Measurements from ENCODE around the gene SOS2.

The SOS2 gene

GRCh38 chr14:50231475-50232275 is at the start of gene SOS2:
Gene SOS2, minus strand, starts transcription at chr14:50231578. Its CDS starts 295 bp downstream, at chr14:50231283.
- peak; percentile 75 for DNase-seq

DNA sequence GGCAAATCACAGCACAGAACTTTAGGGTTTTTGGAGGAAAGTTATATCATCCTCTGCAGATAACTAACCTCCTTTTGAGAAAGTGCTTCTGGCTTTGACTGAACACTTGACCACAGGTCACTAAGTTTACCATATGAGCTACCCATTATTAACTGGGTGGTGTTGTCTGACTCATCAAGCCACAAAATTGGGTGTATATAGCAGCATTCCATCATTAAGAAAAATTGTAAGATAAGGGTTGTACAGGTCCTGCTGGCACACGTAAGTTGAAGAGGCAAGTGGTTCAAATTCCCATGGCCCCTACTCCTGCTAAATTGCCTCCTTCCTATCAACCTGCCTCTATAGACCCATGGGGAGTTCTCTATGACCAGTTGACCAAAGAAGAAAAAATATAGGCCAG is 41.1 kb upstream of the SOS2 start:
- no peak for DNase-seq

DNA sequence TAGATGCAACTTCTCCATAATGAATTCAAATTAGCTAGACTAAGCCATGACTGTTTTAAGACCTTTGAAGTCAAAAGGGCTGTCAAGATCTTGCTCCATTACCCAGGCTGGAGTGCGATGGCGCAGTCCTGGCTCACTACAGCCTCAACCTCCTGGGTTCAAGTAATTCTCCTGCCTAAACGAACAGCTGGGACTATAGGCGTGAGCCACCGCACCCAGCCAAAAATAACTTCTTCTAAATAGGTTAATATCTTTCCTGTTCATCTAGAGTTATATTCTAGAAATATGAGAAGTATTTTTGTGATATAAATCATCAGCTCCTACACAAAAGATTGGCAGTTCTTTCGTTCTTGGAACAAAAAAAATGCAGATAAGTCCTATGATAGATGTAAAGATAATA is 39.6 kb upstream of the SOS2 start:
- no peak for DNase-seq

DNA sequence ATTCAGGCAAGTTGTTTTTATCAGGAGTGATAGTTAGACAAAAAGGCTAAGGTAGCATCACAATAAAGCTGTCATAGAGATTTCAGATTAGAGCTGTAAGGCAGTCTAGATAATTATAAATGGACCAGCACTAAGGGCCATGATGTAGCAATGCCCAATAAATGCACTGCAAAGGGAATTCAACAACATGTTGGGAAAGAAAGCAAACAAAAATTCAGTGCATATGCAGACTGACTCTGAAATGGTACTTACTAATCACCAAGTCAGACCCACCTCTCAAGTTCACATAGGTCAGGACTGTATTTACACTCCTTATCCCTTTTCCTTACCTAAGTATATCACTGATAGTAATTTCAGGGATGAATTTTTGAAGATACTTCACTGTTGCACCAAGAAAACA is 33.7 kb upstream of the SOS2 start:
- no peak for DNase-seq

DNA sequence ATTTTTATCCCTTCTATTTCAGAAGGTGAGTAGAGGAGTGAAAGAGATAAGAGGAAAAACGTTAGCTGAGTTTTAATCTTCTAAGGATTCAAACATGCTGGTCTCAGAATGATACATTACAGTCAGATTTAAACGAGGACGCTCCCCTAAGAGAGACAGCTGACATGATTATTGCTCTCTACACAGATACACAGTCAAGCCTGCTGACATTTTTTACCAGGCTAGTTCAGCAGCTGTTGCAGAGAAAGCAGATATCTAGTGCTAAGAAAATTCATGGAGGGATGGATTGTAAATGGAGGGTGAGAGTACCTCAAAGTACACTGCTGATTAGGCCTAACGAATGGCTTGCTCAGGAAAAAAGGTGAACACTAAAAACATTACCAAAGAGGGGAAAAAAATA is 31.9 kb upstream of the SOS2 start:
- DNase-seq: no peak

DNA sequence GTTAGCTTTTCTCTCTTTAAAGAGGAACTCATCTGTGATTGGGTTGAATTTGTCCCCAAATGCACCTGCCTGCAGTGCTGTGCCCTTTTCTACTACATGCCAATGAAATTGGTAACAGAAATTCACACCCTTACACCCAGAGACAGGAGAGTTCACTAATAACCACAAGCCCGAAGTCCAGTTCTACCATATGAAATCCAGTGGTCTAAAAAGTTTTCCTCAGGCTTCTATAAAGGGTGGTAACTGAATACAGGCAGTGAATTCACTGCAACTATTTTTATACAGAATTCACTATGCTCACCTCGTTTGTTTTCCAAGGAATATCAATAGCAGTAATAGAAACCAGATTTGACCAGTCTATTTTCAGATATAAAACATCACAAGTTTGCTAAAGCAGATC is 31.5 kb upstream of the SOS2 start:
- no peak for DNase-seq

DNA sequence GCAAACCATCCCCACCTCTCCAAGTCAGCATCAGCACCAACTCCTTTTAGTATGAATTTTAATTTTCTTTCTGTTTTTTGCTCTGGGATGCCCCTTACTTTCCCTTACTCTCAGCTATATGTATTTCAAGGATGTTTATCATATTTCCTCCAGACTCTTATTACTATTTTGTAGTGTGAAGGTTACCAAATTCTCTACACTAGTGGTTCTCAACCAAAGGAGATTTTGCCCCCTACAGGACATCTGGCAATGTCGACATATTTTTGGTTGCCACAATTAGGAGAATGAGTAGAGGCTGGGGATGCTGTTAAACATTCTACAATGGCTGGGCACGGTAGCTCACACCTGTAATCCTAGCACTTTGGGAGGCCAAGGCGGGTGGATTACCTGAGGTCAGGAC is 29.1 kb upstream of the SOS2 start:
- DNase-seq: peak; percentile 42

DNA sequence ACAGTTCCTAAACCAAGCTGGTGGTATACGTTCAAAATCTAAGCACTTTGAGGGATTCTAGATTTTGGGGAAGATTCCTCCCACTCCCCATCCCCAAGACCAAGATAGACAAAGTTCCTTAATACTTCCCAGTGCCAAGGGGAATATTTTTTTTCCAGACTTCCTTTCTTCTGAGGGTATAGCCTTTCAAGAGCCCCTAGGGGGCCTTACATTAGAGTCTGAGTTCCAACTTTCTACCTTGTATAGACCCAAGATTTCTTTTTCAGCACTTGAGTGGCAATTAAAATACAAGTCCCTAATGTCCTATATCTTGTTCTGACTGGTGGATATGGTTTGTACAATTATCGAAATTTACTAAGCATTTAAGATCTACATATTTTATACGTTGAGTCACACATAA is 28.7 kb upstream of the SOS2 start:
- DNase-seq: no peak

DNA sequence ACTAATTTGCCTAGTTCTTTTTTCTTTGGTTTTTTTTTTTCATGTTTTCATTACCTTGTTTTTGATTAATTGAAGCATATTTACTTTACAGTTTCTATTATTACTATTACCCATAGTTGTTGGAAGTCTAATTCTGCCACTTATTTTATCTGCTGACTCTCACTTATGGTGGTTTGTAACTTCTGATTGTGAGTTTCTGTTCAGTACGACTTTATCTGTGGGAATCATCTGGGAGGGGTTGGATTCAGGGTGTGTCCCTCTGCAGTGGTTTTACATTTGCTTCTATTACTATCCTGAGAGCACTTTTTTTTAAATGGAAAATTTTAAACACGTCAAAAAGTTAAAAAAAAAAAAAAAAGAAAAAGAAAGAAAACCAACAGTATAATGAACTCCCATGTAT is 26.4 kb upstream of the SOS2 start:
- no peak for DNase-seq

GRCh38 chr14:50254248-50254647 is 22.9 kb upstream of the SOS2 start:
- no peak for DNase-seq

DNA sequence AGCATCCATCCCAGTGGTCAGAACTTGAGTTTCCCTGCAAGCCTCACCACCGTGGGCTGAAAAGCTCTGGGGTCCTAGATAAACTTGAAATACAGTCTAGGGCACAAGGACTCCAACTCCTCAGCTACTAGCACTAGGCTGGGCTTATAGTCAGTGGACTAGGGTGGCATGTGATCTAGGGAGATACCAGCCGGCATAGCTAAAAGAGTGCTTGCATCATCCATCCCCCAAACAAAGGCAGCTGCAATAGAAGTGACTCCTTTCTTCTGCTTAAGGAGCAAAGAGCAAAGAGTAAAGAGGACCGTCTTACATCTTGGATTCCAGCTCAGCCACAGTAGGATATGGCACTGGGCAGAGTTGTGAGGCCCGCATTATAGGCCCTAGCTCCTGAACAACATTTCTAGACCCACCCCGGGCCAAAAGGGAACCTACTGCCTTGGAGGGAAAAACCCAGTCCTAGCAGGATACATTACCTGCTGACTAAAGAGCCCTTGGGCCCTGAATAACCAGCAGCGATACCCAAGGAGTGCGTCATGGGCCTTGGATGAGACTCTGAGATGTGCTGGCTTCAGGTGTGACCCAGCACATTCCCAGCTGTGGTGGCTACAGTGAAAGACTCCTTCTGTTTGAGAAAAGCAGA is 17.9 kb upstream of the SOS2 start:
- DNase-seq: no peak

- DNase-seq: no peak
Observed at GRCh38 chr14:50247245-50247644, 15.9 kb upstream of the SOS2 start.

DNA sequence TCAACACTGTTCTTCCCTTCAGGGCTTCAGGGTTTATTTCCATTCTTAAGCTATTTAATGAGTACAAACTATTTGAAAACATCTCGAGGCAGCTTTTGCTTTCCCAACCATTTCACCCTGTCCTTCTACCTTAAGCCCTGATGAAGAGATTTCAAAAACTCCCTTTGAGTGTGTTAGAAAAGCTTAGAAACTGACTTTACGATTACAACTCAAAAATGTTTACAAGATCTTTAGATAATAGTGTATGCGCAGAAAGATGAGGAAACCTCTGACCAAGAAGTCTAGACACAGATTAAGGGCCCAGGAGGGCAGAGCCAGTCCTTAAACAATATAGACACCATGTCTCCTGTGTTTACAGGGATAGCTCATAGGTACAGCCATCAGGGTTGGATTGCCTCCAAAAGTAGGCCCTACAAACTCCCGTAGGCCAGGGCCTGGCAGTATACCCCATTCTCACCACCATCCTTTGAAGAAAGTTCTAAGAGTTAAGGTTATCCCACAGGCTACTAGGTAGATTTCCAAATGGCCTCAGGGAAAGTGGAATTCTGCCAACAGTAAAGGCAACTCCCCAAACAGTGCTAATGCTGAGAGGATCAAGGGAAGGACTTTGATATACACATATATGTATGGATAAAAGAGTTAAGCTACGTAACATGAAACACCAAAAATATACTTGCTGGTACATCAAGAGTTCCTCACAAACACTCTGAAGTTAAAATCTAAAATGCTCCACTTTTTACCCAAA is 11.4 kb upstream of the SOS2 start:
- DNase-seq: no peak

- DNase-seq: no peak
Observed at GRCh38 chr14:50242096-50242495, 10.7 kb upstream of the SOS2 start.

- no peak for DNase-seq
Observed at GRCh38 chr14:50237427-50237826, 6.0 kb upstream of the SOS2 start.

- DNase-seq: peak; percentile 79
Observed at GRCh38 chr14:50233951-50234250, 2.5 kb upstream of the SOS2 start.

- DNase-seq: no peak
Observed at GRCh38 chr14:50233166-50233950, 2.0 kb upstream of the SOS2 start.

- DNase-seq: no peak
Observed at GRCh38 chr14:50232276-50232642, 881 bp upstream of the SOS2 start.

DNA sequence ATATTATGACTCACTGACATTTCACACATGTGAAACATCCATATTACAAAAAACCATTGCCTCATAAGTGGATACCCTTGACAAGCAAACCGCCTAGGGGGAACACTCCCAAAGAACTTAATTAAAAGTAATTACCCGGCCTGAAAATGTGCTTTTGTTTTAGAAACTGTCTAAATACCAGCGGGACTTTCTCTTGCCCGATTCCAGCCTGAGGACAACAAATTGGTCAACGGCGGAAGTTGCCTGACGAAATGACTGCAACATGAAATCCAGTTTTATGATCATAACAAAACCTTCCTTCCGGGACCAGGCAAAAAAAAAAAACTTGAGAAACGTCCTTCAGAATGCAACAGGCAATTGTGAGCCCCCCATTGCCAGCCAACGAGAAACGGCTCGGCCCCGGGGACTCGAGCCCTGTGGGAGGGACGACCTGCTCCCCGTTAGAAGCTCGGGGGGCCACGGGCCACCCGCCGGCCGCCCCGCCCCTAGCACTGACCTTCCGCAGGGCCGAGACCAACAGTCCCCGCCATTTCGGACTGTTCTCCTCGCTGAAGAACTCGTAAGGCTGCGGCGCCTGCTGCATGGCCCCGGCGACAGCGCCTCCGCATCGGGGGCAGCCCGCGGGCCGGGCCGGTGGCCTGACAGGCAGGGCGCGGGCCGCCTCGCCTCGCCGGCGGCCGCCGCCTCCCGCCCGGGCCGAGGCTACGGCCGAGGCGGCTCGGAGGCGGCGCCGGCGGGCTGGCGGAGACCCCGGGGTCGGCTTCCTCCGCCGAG is 490 bp downstream of the SOS2 start:
- DNase-seq: peak; percentile 61

DNA sequence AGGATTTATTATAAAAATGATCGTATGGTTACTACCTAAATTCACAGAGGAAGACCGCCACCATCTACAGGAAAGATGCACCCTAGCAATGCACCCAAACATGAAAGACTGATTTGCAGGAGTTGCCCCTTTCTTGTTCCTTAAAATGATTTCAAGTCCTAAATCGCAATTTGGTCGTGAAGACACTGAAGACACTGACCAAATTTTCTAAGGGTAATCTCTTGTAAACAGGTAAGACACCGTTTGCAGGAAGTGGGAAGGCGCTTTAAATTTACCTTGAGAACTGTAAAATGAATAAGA is 1.0 kb downstream of the SOS2 start:
- DNase-seq: no peak

DNA sequence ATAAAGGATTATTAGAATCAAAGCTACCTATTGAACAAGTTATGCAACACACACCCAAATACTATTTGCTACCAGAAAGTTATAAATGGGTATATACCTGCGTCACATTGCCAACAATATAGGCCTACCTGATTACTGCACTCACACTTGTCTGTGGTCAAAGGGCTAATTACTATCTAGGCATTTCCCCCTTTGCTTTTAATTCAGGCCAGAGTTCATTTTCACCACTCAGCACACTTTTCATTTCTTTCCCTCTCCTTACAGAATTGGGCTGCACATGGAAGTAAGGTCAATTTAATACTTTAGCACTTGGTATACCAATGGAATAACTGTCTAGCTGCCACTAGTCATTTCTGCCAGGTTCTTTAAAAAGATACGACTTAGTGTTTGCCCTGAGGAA is 1.7 kb downstream of the SOS2 start:
- DNase-seq: no peak

GRCh38 chr14:50228313-50228712 is 3.1 kb downstream of the SOS2 start:
- DNase-seq: no peak

GRCh38 chr14:50225974-50226297 is 5.4 kb downstream of the SOS2 start:
- no peak for DNase-seq
